Endodermal cell (in vitro differentiated cells): ENCODE data around the gene STXBP6. TPM values are rescaled to one million over a fixed set of nuclear protein-coding genes. Genes with fewer than 3 reads are reported as not detected.

Source experiments
- DNase-seq: peaks from one replicate; pipeline ENCODE4 v3.0.0-alpha.2; 2017
- H3K27ac ChIP-seq: 2 replicates; pipeline ENCODE4 v1.5.1; 2013; ENCODE audit warnings: mild to moderate bottlenecking, low read depth, low read length, moderate library complexity
- H3K27me3 ChIP-seq: 2 replicates; pipeline ENCODE4 v1.6.1; 2013; ENCODE audit warnings: mild to moderate bottlenecking, low read length, moderate library complexity; ENCODE audit not compliant: insufficient read depth, control insufficient read depth, poor library complexity, severe bottlenecking
- H3K36me3 ChIP-seq: 2 replicates; pipeline ENCODE4 v1.7.0; 2013; ENCODE audit warnings: mild to moderate bottlenecking, low read length, moderate library complexity; ENCODE audit not compliant: control insufficient read depth, insufficient read depth
- H3K4me1 ChIP-seq: one replicate; pipeline ENCODE4 v1.7.0; 2013; ENCODE audit warnings: low read length; ENCODE audit not compliant: control insufficient read depth, insufficient read depth
- H3K4me3 ChIP-seq: 2 replicates; pipeline ENCODE4 v1.5.1; 2013; ENCODE audit warnings: mild to moderate bottlenecking, low read length, moderate library complexity
- H3K9ac ChIP-seq: 2 replicates; pipeline ENCODE4 v1.6.1; 2013; ENCODE audit warnings: mild to moderate bottlenecking, low read length, moderate library complexity; ENCODE audit not compliant: poor library complexity, severe bottlenecking; ENCODE audit errors: extremely low read depth
- H3K9me3 ChIP-seq: 2 replicates; pipeline ENCODE4 v1.6.1; 2013; ENCODE audit warnings: mild to moderate bottlenecking, low read length, moderate library complexity; ENCODE audit not compliant: control insufficient read depth
- H3K27ac Mint-ChIP-seq: 2 replicates; pipeline ENCODE4 v1.8.0; 2020; ENCODE audit warnings: mixed read lengths
- H3K27me3 Mint-ChIP-seq: 2 replicates; pipeline ENCODE4 v1.8.0; 2021; ENCODE audit warnings: mild to moderate bottlenecking, mixed read lengths; ENCODE audit not compliant: insufficient read depth
- H3K36me3 Mint-ChIP-seq: 2 replicates; pipeline ENCODE4 v1.8.0; 2020; ENCODE audit warnings: low read depth, mixed read lengths
- H3K4me1 Mint-ChIP-seq: 2 replicates; pipeline ENCODE4 v1.8.0; 2020; ENCODE audit warnings: mixed read lengths
- H3K4me3 Mint-ChIP-seq: 2 replicates; pipeline ENCODE4 v1.8.0; 2020; ENCODE audit warnings: mild to moderate bottlenecking, moderate library complexity, mixed read lengths
- H3K9me3 Mint-ChIP-seq: 2 replicates; pipeline ENCODE4 v1.8.0; 2020; ENCODE audit warnings: mild to moderate bottlenecking, mixed read lengths
- CTCF ChIP-seq: fragments of 200-600 bp; sonication (generic); conservative IDR thresholded peaks from 2 replicates; pipeline ENCODE4 v1.5.0; 2021; ENCODE audit warnings: antibody characterized with exemption, mild to moderate bottlenecking
- WGBS, 2 experiments: methylation state at CpG; one replicate each; pipeline versions ENCODE4 v1.1.5 to v1.1.7; 2013; ENCODE audit warnings: missing lambda C conversion rate in 2 of 2, mixed read lengths in 1 of 2; ENCODE audit not compliant: insufficient coverage in 1 of 2, insufficient read length in 1 of 2; 5-methylcytosine and 5-hydroxymethylcytosine counted together
- total RNA-seq, 2 donors: library from RNA; stranded (reverse); fragmentation: NEBNext Ultra II Directional in 1 of 2; extraction: Animal tissue kit (Norgen Biotek cat#: 25700) in 1 of 2; gene quantifications; 2 replicates in 1 of 2; 3 replicates in 1 of 2; pipeline ENCODE4 v1.2.1, GENCODE V29; 2021

Gene STXBP6
- total RNA-seq, 2 donors from 2014 or later: 0.64 to 1.5 TPM

GRCh38 chr14:24874514-24875202 is 175.3 kb downstream of the STXBP6 start:
- H3K27ac Mint-ChIP-seq: no peak overlapping the region
- H3K9me3 ChIP-seq: no peaks in the 10 kb centered on the region

GRCh38 chr14:24873551-24873950 is 176.4 kb downstream of the STXBP6 start:
- no peak for TF ChIP-seq CTCF

More at GRCh38 chr14:24874514-24875202, 175.3 kb downstream of the STXBP6 start:
- Histone ChIP-seq H3K9ac (no peak overlapping the region), H3K4me1 (no peaks in the 10 kb centered on the region), H3K27ac (no peak overlapping the region), H3K36me3 (no peaks in the 10 kb centered on the region), H3K4me3 (no peak overlapping the region), H3K27me3 (no peaks in the 10 kb centered on the region)
- no peak for TF ChIP-seq CTCF
- H3K27me3 Mint-ChIP-seq: no peaks in the 10 kb centered on the region
- H3K4me1 Mint-ChIP-seq: no peaks in the 10 kb centered on the region
- no peaks in the 10 kb centered on the region for H3K36me3 Mint-ChIP-seq
- 91 to 93% methylated on average over 7 to 8 of the region's 8 CpGs for WGBS, 2 experiments
- no peak for DNase-seq
- no peaks in the 10 kb centered on the region for H3K9me3 Mint-ChIP-seq
- H3K4me3 Mint-ChIP-seq: no peak overlapping the region

GRCh38 chr14:24870949-24871701 is 178.8 kb downstream of the STXBP6 start:
- no peaks in the 10 kb centered on the region for H3K36me3 Mint-ChIP-seq
- H3K27me3 Mint-ChIP-seq: no peaks in the 10 kb centered on the region
- Histone ChIP-seq H3K36me3 (no peaks in the 10 kb centered on the region), H3K27me3 (no peaks in the 10 kb centered on the region), H3K9me3 (no peaks in the 10 kb centered on the region), H3K27ac (no peak overlapping the region), H3K4me1 (no peaks in the 10 kb centered on the region), H3K9ac (no peak overlapping the region), H3K4me3 (no peak overlapping the region)
- TF ChIP-seq CTCF: no peak
- no peak overlapping the region for H3K4me3 Mint-ChIP-seq
- H3K4me1 Mint-ChIP-seq: no peaks in the 10 kb centered on the region
- 88 to 89% methylated on average over 3 to 4 of the region's 4 CpGs for WGBS, 2 experiments
- no peak for DNase-seq
- no peak overlapping the region for H3K27ac Mint-ChIP-seq
- H3K9me3 Mint-ChIP-seq: no peaks in the 10 kb centered on the region

More at GRCh38 chr14:24873551-24873950, 176.4 kb downstream of the STXBP6 start:
- Histone ChIP-seq H3K9me3 (no peaks in the 10 kb centered on the region), H3K27me3 (no peaks in the 10 kb centered on the region), H3K27ac (no peak overlapping the region), H3K4me3 (no peak overlapping the region), H3K36me3 (no peaks in the 10 kb centered on the region), H3K4me1 (no peaks in the 10 kb centered on the region), H3K9ac (no peak overlapping the region)
- no peak for DNase-seq
- H3K27ac Mint-ChIP-seq: no peak overlapping the region
- 93 to 95% methylated on average over 5 of the region's 5 CpGs for WGBS, 2 experiments
- no peak overlapping the region for H3K4me3 Mint-ChIP-seq
- no peaks in the 10 kb centered on the region for H3K27me3 Mint-ChIP-seq
- H3K9me3 Mint-ChIP-seq: no peaks in the 10 kb centered on the region
- no peaks in the 10 kb centered on the region for H3K36me3 Mint-ChIP-seq
- no peaks in the 10 kb centered on the region for H3K4me1 Mint-ChIP-seq
